Neutrophil (primary cell): ENCODE data around the gene CTSO.

Experiments
- H3K27ac ChIP-seq: fragments of 200-600 bp; sonication (generic); 2 replicates; pipeline ENCODE4 v1.5.1; 2016; ENCODE audit warnings: mild to moderate bottlenecking, moderate library complexity
- H3K27me3 ChIP-seq: fragments of 200-600 bp; sonication (generic); 2 replicates; pipeline ENCODE4 v1.6.0; 2016; ENCODE audit warnings: mild to moderate bottlenecking
- H3K36me3 ChIP-seq: fragments of 200-600 bp; sonication (generic); 2 replicates; pipeline ENCODE4 v1.5.1; 2017
- H3K4me1 ChIP-seq, 2 experiments: fragments of 200-600 bp in 1 of 2; sonication (generic) in 1 of 2; 1 replicate in 1 of 2; 2 replicates in 1 of 2; pipeline versions ENCODE4 v1.5.1 to v1.6.1; 2013 to 2016; ENCODE audit warnings: low read depth in 1 of 2, low read length in 1 of 2, mild to moderate bottlenecking in 1 of 2, moderate library complexity in 1 of 2; ENCODE audit not compliant: control insufficient read depth in 1 of 2, insufficient read depth in 1 of 2
- H3K4me3 ChIP-seq, 2 experiments: fragments of 200-600 bp in 1 of 2; sonication (generic) in 1 of 2; 1 replicate in 1 of 2; 2 replicates in 1 of 2; pipeline ENCODE4 v1.5.1; 2013 to 2016; ENCODE audit warnings: low read depth in 1 of 2, low read length in 1 of 2, mild to moderate bottlenecking in 1 of 2, moderate library complexity in 1 of 2
- H3K9me3 ChIP-seq: fragments of 200-600 bp; sonication (generic); 2 replicates; pipeline ENCODE4 v1.5.1; 2016
- CTCF ChIP-seq: fragments of 200-600 bp; sonication (generic); IDR thresholded peaks from 2 replicates; pipeline ENCODE4 v1.5.1; 2016; ENCODE audit warnings: antibody characterized with exemption

Gene CTSO

GRCh38 chr4:155982736-155983385, 29.2 kb upstream of the CTSO start:
- H3K9me3 ChIP-seq: no peaks in the 10 kb centered on the region
- no peak overlapping the region for H3K27ac ChIP-seq
- no peak for TF ChIP-seq CTCF
- H3K27me3 ChIP-seq: no peaks in the 10 kb centered on the region
- H3K4me1 ChIP-seq: no peaks in the 10 kb centered on the region
- no peaks in the 10 kb centered on the region for H3K36me3 ChIP-seq
- H3K4me3 ChIP-seq: no peak overlapping the region

- no peaks in the 10 kb centered on the region for H3K4me1 ChIP-seq
- no peak for TF ChIP-seq CTCF
- H3K27ac ChIP-seq: no peak overlapping the region
- no peak overlapping the region for H3K4me3 ChIP-seq
- no peaks in the 10 kb centered on the region for H3K27me3 ChIP-seq
- no peaks in the 10 kb centered on the region for H3K9me3 ChIP-seq
- no peaks in the 10 kb centered on the region for H3K36me3 ChIP-seq
These were observed 25.1 kb upstream of the CTSO start for GRCh38 chr4:155978810-155979209.

GRCh38 chr4:155975511-155975910, 21.8 kb upstream of the CTSO start:
- Histone ChIP-seq H3K27ac (no peak overlapping the region), H3K9me3 (no peaks in the 10 kb centered on the region), H3K4me3 (no peak overlapping the region), H3K4me1 (no peaks in the 10 kb centered on the region), H3K27me3 (no peaks in the 10 kb centered on the region), H3K36me3 (no peaks in the 10 kb centered on the region)
- TF ChIP-seq CTCF: no peak

GRCh38 chr4:155974996-155975395, 21.3 kb upstream of the CTSO start:
- H3K27ac ChIP-seq: no peak overlapping the region
- H3K9me3 ChIP-seq: no peaks in the 10 kb centered on the region
- H3K36me3 ChIP-seq: no peaks in the 10 kb centered on the region
- no peak for TF ChIP-seq CTCF
- no peaks in the 10 kb centered on the region for H3K27me3 ChIP-seq
- no peak overlapping the region for H3K4me3 ChIP-seq
- no peaks in the 10 kb centered on the region for H3K4me1 ChIP-seq

- no peaks in the 10 kb centered on the region for H3K36me3 ChIP-seq
- H3K27ac ChIP-seq: no peak overlapping the region
- no peak overlapping the region for H3K4me3 ChIP-seq
- H3K4me1 ChIP-seq: no peaks in the 10 kb centered on the region
- H3K27me3 ChIP-seq: no peaks in the 10 kb centered on the region
- no peak for TF ChIP-seq CTCF
- H3K9me3 ChIP-seq: no peaks in the 10 kb centered on the region
These were observed 20.7 kb upstream of the CTSO start for GRCh38 chr4:155974476-155974749.
